Stimulated activated CD8-positive, alpha-beta memory T cell treated with anti-CD3 and anti-CD28 coated beads, Interleukin-15, amount 100 ng/mL, for 48 hours (primary cell): ENCODE data around the gene KIAA0040.

Source experiments
- DNase-seq, 2 donors: peaks; one replicate each; pipeline ENCODE4 v3.0.0-alpha.2; 2020; ENCODE audit warnings: low read depth in 2 of 2

The KIAA0040 gene

DNA sequence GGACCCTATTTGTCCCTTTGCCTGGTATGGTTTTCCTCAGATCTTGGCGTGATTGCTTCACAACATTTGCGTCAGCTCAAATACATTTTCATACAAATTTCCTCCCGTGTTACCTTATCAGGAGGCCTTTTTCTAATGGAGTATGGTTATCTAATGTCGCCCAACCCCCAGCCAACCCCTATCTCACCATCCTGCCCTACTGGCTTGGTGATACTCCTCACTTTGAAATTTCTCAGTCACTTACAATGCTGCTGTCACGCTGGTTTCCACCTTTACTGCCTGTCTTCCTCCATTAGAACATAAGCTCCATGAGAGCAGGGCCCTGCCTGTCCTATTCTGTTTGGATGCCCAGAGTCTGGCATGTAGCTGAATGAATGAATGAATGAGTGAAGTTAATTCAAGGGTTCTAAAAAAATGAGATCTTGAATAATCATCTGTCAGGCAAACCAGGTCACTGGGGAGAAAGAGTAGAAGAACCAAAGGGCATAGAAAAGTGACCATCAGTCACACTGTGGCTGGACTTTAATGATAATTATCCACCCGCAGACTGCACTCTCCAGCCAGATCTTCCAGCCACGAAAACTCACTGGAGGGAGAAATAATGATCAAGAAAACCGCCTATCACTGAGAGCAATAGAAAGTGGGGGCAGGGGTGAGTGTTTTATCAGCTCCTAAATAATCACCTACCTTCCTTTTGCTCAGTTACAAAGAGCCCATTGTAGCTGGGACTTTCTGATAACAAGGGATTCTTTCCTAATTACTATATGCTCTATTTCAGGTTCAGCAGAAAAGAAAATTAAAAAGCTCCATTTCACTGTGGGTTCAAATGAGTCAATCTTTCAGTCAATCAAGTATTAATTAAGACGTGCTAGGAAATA, 21.3 kb downstream of the KIAA0040 start:
- DNase-seq, result no peak

DNA sequence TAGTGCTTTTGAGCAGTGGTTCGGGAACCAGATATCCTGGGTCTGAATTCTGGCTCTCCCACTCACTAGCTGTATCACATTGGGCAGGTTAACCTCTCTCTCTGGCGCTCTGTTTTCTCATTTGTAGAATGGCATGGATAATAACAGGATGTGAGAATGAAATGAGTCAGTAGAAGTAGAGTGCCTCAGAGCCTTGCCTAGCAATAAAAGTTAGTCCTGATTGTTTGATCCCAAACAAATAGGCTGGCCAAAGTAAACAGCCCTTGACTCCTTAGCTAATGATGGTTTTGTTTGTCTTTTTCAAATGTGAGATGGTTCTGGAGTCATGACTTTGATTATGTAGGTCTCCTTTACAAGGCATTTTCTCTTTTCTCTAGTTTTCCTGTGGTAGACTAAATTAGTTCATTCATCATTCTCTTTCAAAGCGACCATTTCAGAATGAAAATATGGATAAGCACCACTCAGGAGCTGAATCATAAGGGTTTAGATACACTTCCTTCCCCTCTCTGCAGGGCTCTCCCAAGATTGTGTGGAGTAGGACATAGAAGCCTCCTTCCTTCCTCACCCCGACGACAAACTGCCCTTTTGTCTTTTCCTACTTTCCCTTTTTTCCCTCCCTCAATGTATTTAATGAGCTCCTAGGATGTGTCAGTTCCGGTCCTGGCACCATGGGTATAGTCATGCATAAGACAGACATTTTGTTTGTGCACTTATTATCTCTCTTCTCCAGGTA, 23.1 kb downstream of the KIAA0040 start:
- no peak for DNase-seq

DNA sequence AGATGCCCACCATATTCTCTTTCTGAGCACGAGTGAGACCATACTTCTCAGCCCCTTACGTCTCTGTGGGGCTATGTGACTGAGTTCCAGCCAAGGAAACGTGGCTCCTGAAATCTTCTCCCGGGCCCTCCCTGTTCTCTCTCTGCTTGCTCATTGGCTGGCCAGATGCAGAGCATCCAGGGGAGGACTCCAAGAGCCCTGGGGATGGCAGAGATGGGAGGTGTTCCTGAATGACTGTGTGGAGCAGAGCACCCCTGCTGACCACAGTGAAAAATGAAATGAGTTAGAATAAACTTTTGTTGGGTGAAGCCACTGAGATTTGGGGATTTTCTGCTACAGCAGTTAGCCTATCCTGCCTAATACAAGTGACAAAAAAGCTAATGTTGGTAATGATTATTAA, 23.8 kb downstream of the KIAA0040 start:
- no peak for DNase-seq

DNA sequence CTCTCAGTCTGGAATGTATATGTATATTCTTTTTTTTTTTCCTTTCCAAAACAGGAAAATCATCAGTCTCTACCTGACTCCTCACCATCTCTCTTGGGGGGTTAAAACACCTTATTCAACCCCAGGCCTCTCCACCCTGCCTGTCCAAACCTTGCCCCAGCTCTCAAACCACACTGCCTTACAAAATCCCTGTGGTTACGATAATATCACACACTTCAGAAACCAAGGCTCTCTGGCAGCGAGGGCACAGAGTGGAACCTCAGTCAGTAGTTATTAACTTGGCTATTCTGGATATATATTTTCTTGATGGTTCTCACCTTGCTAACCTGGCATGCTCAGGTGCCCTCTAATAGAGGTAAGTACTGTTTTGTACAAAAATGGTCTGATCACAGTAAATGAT, 24.7 kb downstream of the KIAA0040 start:
- DNase-seq, result no peak

DNA sequence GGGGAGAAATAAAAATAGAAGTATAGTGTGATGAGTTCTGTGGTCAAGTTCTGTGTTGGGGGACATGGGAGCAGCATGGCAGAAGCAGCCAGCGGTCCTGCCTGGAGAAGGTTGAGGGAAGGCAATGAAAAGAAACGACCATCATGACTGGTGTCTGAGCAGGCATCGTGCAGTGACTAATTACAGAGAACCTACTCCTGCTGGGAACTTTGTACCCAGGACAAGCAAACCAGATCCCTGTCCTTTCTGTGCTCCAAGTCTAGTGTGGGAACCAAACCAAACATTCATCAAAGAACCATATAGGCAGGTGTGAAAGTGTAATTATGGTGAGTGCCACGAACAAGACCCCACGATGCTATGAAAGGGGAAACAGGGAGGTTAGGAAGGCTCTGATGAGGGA, 25.8 kb downstream of the KIAA0040 start:
- DNase-seq, result no peak

DNA sequence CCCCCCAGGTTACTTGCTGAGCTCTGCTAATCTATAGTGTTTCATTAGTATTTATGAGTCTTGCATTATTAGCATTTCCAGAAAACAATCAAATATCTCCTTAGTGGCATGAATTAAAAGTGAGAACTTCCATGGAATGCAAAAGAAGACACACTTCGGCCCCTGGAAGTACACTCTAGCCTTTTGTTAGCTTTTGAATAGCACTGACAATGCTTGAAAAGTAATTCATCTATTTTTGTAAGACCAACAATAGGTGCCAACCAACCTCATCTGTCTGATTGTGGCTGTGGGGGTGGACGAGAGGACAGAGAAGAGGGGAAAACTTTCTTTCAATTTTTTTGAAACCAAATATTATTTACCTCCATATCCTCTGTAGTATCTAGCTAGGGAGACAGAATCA, 27.8 kb downstream of the KIAA0040 start:
- no peak for DNase-seq

DNA sequence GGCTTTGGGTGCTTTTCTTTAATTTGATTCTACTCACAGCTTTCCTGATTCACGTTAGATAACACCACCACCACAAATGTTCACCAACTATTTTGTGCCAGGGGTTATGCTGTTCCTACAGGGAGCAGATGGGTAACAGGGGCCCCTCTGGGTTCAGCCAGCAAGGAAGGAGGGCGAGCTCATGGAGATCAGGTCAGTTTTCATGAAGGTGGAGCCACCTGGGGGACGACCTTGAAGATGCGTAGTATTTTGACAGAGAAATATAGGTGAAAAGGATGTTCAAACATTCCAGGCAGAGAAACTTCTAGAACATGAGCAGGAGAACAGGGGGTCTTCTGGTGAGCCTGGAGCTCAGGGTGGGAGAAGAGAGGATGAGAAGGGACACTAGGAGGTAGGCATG, 28.9 kb downstream of the KIAA0040 start:
- no peak for DNase-seq

DNA sequence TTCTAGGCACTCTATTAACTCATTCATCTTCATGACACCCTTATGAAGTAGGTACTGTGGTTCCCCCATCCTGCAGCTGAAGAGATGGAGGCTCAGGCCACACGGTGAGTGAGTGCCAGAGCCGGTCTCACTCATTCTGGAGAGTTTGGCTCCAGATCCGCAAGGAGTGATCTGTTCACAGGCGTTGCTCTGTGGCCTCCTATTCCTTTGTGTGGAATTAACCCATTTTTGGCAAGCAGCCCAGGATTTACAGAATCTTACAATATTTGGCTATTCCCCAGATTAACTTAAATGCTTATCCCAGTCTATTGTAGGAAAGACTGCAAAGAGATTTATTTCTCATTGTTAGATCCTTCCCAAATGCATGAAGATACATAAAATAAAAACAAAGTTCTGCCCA, 29.6 kb downstream of the KIAA0040 start:
- no peak for DNase-seq

DNA sequence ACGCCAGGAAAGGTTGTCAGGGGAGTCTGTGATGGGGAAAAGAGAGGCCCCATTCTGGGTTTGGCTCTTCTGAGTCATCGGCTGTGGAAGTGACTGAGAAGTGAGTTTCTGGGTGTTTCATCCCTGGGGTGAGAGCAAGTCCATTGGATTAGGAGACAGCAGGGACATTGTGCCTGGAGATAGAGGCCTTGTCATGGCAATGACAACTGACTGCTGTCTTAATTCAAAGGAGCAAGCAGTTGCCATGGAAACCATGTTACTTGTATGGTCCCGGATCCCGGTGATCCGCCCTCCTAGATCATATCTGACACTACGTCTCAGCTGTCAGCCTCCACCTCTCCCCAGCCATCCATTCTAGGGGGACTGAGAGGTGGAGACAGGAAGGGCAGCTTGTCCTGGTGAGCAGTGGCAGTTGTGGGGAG, 34.4 kb downstream of the KIAA0040 start:
- DNase-seq, result no peak

DNA sequence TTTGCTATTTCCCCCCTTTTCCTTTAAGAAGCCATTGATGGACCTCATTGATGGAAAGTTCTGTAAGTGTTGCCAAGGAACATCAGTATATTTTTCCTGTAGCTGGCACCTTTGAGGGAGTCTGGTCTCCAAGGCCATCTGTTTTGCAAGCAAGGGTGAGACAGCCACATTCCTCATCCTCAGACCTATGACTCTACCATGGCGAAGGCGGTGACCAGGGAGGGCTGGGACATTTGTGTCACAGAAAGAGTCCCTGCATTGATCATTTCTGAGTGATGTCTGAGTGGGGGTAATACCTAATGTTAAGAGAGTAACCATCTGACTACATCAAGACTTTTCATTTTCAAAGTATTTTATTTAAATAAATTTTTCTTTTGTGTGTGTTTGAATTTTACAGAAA, 35.4 kb downstream of the KIAA0040 start:
- no peak for DNase-seq

DNA sequence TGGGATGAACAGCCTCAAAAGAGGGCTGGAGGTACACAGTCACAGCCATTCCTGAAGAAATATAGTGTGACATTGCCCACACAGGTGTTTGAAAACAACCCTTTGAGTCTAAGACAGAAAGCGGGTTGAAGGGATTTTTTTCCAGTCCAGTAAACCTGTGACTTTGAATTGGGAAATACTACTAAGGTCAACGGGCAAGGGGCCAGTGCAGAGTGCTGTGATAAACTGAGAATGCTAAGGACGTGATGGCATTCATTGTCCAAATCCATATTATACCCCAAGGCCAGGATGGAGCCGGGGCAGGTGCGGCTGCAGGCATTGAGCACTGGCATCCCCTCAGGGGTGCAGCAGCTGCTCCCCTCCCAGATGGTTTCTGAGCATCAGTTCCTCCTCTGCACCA, 36.6 kb downstream of the KIAA0040 start:
- DNase-seq, result no peak

DNA sequence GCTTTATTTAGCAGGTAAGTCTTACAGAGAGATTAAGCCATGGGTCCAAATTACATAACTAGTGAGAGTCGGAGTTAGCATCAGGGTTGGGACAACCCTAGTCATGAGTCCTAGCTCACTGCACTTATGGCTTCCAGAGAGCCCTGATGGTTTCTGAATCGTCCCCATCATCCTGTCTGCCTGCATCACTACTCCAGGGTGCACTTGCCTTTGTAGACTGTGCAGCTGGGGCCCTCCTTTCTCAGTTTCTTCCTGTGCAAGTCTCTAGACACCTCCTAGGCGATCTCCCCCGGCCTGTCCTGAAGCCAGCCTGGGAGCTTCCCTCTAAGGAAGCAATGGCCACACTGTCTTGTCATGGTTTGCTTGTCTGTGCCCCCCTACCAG, 37.1 kb downstream of the KIAA0040 start:
- no peak for DNase-seq

DNA sequence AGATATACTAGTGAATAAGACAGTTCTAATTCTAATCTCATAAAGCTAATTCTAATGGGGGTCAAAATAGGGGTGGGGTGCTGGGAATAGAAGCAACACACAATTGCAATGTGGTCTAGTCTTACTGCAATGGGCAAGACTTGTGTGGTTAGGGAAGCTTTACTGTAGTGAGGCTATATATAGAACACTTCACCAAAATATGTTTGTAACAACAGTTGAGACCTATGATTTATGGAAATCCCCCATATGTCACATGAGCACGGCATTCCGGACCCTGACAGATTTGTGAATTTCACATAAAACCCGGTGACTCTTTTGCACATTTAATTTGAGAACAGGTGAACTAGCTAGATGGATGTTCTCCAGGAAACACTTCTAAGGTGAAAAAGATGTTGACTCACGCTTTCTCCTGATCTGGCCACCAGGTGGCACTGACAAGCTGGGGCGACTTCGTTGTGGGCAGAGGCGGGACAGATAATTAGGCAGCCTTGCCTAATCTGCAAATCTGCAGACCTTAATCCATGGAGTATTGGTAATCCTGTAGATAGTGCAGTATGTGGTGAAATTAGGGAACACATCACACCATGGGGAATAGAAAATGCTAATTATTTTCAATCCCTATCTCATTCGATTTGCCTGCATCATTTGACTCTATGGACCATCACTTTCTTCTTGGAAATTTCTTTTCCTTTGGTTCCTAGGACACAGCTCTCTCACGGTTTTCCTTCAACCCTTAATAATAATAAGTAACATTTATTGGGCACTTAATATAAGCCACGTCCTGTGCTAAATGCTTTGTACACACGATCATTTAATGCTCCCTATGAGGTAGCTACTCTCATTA, 37.7 kb downstream of the KIAA0040 start:
- peak; percentile 40 to 58 for DNase-seq

DNA sequence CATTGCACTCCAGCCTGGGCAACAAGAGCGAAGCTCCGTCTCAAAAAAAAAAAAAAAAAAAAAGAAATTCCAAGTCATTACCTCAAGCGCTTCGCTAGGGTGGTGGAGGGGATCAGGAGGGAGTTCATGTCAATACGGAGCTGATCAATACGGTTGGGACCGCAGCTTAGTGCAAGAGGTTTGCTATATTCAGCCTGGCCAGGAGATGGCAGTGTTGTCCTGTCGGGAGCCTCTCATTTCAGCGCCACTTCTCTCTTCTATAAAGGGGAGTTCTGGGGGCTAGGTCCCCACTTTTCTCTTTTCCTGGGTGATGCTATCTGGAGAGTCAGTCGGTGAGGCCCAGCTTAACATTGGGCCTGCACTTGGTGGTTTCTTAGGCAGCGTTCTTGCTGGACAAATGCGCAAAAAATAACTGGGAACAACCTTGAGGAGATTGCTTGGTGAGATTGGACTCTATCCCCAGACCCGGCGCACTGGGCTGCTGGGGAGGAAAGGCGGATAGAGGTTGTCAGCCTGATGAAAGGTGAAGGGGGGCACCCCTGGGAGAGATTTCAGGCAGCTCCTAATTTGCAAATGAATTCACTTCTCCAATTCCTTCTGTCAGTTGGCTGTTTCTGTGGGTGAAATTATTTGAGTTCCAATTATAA, 40.4 kb downstream of the KIAA0040 start:
- DNase-seq, result peak; percentile 21 to 29

DNA sequence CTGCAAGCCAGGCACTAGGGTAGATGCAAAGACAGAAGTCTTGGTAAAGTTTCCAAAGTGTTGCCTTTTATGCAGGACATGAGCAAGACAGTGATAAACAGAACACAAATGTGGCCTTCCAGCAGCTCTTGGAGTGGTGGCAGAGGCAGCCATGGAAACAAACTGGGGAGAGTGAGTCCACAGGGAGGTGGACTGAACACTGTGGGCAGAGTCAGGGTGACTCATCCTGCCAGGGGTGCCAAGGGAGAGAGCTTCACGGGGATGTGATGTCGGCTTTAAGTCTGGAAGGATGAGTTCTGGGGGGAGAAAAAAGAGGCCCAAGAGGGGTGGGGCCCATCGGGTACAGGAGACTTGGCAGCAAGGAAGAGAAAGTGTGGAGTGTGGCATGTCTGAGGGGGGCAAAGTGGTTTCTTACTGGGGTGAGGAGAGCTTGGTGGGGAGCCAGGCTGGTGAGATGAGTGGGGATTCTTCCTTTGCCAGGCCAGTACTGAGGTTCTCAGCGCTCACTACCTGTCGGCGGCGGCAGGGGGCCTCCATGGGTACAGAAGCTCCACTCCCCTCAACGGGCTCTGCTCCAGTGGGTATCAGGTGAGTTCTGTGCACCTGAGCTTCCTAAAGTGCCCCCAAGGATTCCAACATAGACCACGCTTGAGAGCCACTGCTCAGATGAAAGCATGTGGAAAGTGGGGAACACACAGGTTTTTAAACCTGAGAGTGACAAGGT, 41.8 kb downstream of the KIAA0040 start:
- no peak for DNase-seq

DNA sequence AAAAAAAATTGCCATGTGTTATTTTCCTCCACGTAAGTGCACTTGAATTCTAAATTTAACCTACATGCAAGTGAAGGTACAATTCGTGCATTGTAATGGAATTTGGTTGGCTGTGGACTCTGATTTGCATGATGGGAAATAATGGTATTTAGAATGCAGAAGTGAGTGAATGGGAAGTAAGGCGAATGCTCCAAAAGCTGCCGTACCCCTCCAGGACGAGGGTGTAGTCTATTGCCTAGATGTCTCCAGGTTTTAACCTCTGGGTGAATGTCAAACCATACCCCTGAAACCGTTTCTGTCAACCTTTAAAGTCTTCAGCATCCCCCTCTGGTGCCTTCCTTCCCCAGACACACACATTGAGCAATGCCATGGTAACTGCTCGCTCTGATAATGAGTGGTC, 44.5 kb downstream of the KIAA0040 start:
- no peak for DNase-seq

DNA sequence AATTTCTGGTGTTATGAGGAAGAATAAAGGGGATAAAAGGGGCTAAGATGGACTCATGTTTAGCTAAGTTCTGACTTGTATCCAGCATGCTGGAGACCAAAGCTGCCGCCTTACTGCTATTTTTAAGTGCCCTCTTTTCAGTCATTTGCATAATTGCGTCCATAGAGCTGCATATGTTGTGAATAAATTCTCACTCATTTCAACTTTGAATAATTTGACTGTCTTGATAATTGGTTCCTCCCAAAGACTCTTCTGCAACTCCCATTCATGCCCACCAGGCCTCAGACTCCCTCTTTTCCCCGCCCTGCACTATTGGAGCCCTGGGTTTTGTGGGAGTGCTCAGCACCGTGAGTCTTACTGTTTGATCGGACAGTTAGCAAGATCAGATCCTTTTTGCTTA, 45.0 kb downstream of the KIAA0040 start:
- no peak for DNase-seq

DNA sequence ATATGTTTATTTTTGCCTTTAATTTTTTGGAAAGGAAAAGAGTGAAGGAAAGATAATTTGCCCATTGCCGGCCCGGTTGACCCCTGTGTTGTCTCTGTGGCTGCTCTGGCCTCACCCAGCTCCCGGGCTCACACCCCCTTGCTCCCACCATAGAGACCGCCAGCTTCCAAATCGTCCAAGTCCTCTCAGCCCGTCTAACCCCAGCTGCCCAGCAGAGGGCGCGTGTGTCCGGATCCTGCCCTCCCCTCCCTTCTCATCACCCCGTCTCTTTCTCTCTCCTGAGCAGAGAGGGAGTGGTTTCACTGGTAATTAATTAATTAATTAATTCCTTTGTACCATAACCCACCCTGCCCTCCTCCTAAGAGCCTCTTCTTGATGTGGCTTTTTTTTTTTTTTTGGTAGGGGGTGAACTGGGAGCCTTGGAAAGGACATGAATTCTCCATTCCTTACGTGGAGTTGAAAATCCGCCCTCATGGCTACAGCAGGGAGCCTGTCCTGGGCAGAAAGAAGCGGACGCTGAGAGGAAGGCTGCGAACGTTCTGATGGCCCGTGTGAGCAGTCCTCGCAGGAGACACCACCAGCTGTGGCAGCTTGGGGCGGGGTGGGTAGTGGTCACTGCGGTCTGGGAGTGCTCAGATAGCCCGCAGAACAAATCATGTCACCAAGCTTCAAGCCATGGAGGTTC, 45.9 kb downstream of the KIAA0040 start:
- DNase-seq, result peak; percentile 43 to 46

DNA sequence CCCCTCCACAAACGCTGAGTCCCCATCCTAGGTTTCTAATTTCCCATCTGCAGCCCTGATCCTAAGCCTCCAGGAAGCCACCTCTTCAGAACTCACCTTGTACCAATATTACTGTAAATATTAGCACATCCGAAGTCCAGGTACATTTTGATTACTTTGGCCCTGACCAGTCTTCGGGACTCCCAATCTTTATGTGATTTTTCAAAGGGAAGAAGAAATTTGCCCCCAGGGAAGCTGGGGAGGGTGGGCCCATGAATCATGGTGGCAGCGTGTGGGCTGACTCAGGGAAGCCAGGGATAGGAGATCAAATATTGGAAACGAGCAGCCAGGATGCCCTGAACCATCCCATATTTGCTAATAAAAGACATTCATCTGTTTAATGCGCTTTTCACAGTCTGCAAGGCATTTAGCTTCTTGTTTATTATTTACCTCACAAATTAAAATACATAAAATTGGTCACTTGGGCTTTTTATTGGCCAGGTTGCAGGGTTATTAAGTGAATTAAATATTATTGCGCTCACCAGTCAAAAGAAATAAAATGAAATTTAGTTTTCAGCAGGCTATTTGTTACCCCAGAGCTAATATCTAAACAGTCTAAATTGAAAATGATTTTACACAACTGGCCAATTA, 46.6 kb downstream of the KIAA0040 start:
- no peak for DNase-seq

DNA sequence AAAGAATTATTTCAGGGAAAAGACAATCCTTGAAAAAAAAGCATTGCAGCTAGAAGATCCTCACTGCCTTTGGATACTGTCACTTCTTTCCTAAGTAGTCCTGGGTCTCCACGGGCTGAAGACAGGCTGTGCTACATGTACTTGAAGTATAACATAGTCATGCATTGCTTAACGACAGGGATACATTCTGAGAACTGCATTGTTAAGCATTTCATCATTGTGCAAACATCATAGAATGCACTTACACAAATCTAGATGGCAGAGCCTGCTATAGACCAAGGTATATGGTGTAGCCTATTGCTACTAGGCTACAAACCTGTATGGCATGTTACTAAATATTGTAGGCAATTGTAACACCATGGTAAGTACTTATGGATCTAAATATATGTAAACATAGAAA, 54.0 kb downstream of the KIAA0040 start:
- DNase-seq, result no peak
